ENCODE measurements around the gene TREML1.

Gene TREML1

DNA sequence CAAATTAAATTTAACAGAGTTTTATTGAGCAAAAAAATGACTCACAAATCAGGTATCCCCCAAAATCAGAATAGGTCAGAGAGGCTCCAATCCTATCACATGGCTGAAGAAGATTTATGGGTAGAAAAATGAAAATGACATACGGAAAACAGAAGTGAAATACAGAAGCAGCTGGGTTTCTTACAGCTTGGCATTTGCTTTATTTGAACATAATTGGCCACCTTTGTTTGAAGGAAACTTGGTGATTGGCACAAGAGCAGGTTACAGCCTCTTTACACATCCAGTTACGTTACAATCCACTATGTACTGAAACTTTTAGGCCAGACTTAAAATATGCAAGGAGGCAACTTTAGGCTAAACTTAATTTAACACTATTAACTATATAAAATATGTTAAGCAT is 20.5 kb upstream of the TREML1 start:
- no peak overlapping the region for H3K18ac ChIP-seq (ENCODE audit: low read length)
- WGBS, 2 donors (ENCODE audit: extremely low coverage in 2 of 2, insufficient read length in 2 of 2, insufficient replicate concordance in 1 of 2) = no CpG with 5 or more reads among the region's 2 CpGs
- no peaks in the 10 kb centered on the region for H3K36me3 ChIP-seq (replicated peaks in 1 of 2; ENCODE audit: control insufficient read depth in 2 of 2, insufficient read depth in 2 of 2, low read length in 2 of 2)

DNA sequence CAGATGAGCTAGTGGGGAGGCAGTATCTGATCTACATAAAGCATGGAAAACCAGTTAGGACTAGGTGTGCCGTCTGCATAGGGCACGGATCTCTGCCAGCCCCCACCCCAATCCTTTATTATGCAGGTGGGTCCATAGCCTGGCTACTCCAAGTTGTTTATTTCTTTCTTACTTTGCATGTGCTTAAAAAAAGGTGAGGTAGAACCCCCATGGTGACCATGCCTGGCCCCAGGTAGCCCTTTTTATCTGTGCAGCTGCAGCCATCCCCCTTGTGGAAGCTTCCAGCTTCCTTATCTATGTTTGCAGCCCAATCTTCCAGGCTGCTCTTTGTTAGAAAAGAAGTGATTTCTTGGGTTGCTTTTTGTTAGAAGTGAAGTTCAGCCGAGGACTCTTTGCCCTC is 17.8 kb upstream of the TREML1 start:
- Histone ChIP-seq H3K4me3 (ENCODE audit: low read length in 2 of 2) (no peak overlapping the region), H3K4me2 (ENCODE audit: insufficient read depth, low read length, poor library complexity, severe bottlenecking) (no peak overlapping the region), H3K23ac (ENCODE audit: low read depth, low read length, poor library complexity) (no peak overlapping the region), H3K79me1 (ENCODE audit: low read depth, low read length) (no peaks in the 10 kb centered on the region), H3K27me3 (ENCODE audit: control insufficient read depth in 3 of 3, insufficient read depth in 3 of 3, low read depth in 1 of 3, low read length in 3 of 3) (peaks cover 0 to 5% (median 0%) of the 10 kb centered on the region in 3 experiments), H3K4me1 (ENCODE audit: control insufficient read depth in 2 of 2, insufficient read depth in 1 of 2, low read depth in 1 of 2, low read length in 2 of 2) (no peaks in the 10 kb centered on the region), H2AFZ (ENCODE audit: low read length) (no peak overlapping the region), H3K27ac (replicated peaks; ENCODE audit: low read length) (no peak overlapping the region), H2BK15ac (ENCODE audit: low read length) (no peak overlapping the region), H4K91ac (ENCODE audit: low read depth, low read length, poor library complexity) (no peak overlapping the region), H3K36me3 (replicated peaks in 1 of 2; ENCODE audit: control insufficient read depth in 2 of 2, insufficient read depth in 2 of 2, low read length in 2 of 2) (no peaks in the 10 kb centered on the region), H3K14ac (ENCODE audit: low read length) (no peak overlapping the region), H3K18ac (ENCODE audit: low read length) (no peak overlapping the region), H2AK5ac (ENCODE audit: low read depth, low read length) (no peak overlapping the region), H4K8ac (ENCODE audit: low read depth, low read length) (no peak overlapping the region), H3K9ac (ENCODE audit: low read depth, low read length, poor library complexity) (no peak overlapping the region), H2BK5ac (ENCODE audit: low read length) (no peak overlapping the region), H3K9me3 (replicated peaks in 1 of 2; ENCODE audit: control insufficient read depth in 2 of 2, insufficient read depth in 1 of 2, low read depth in 1 of 2, low read length in 2 of 2) (no peaks in the 10 kb centered on the region), H2BK12ac (ENCODE audit: low read length) (no peak overlapping the region), H2BK120ac (ENCODE audit: low read depth, low read length) (no peak overlapping the region), H3K4ac (ENCODE audit: low read length) (no peak overlapping the region)
- WGBS, 2 donors (ENCODE audit: extremely low coverage in 2 of 2, insufficient read length in 2 of 2, insufficient replicate concordance in 1 of 2) = no CpG with 5 or more reads among the region's 3 CpGs
- DNase-seq (ENCODE audit: low spot score) = no peak

More for the DNA sequence above, 20.5 kb upstream of the TREML1 start:
- no peak overlapping the region for H2AK5ac ChIP-seq (ENCODE audit: low read depth, low read length)
- no peak for DNase-seq (ENCODE audit: low spot score)
- no peaks in the 10 kb centered on the region for H3K79me1 ChIP-seq (ENCODE audit: low read depth, low read length)
- H3K27ac ChIP-seq (replicated peaks; ENCODE audit: low read length) = no peak overlapping the region
- no peak overlapping the region for H2BK12ac ChIP-seq (ENCODE audit: low read length)
- no peak overlapping the region for H2BK120ac ChIP-seq (ENCODE audit: low read depth, low read length)
- no peak overlapping the region for H4K8ac ChIP-seq (ENCODE audit: low read depth, low read length)
- H3K4ac ChIP-seq (ENCODE audit: low read length) = no peak overlapping the region
- no peak overlapping the region for H4K91ac ChIP-seq (ENCODE audit: low read depth, low read length, poor library complexity)
- H2BK15ac ChIP-seq (ENCODE audit: low read length) = no peak overlapping the region
- no peak overlapping the region for H3K14ac ChIP-seq (ENCODE audit: low read length)
- no peaks in the 10 kb centered on the region for H3K4me1 ChIP-seq (ENCODE audit: control insufficient read depth in 2 of 2, insufficient read depth in 1 of 2, low read depth in 1 of 2, low read length in 2 of 2)
- no peak overlapping the region for H3K9ac ChIP-seq (ENCODE audit: low read depth, low read length, poor library complexity)
- no peak overlapping the region for H3K23ac ChIP-seq (ENCODE audit: low read depth, low read length, poor library complexity)
- H2BK5ac ChIP-seq (ENCODE audit: low read length) = no peak overlapping the region
- H3K27me3 ChIP-seq (ENCODE audit: control insufficient read depth in 3 of 3, insufficient read depth in 3 of 3, low read depth in 1 of 3, low read length in 3 of 3) = peaks cover 0 to 6% (median 0%) of the 10 kb centered on the region in 3 experiments
- no peaks in the 10 kb centered on the region for H3K9me3 ChIP-seq (replicated peaks in 1 of 2; ENCODE audit: control insufficient read depth in 2 of 2, insufficient read depth in 1 of 2, low read depth in 1 of 2, low read length in 2 of 2)
- H3K4me2 ChIP-seq (ENCODE audit: insufficient read depth, low read length, poor library complexity, severe bottlenecking) = no peak overlapping the region
- no peak overlapping the region for H2AFZ ChIP-seq (ENCODE audit: low read length)
- H3K4me3 ChIP-seq (ENCODE audit: low read length in 2 of 2) = no peak overlapping the region

DNA sequence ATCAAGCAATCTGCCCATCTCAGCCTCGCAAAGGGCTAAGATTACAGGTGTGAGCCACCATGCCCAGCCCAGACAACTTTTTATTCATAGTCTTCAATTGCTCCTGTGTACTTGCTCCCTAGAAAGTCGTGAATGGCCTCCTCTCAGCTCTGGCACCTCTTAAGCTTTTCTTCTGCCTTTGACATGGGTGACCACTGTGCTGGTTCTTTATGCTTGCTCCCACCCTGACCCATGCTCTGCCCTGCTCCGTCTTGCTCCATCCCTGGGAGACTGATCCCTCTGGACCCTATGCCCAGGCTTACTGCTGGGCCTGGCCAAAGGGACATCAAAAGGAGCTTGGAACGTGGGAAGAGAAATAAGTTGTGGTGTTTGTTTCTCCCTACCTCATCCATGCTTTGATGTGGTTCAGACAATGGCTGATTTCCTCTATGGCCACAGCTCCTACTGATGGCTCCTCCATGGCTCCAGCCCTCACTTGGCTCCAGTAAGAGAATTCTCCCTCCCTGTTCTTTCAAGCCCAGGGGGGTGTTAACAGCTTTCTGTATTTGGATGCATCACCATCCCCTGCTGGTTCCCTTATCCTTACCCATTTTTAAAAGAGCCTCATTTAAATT is 16.5 kb upstream of the TREML1 start:
- H4K8ac ChIP-seq (ENCODE audit: low read depth, low read length) = no peak overlapping the region
- H2AK5ac ChIP-seq (ENCODE audit: low read depth, low read length) = no peak overlapping the region
- H3K4ac ChIP-seq (ENCODE audit: low read length) = no peak overlapping the region
- H4K91ac ChIP-seq (ENCODE audit: low read depth, low read length, poor library complexity) = no peak overlapping the region
- no peak overlapping the region for H2BK120ac ChIP-seq (ENCODE audit: low read depth, low read length)
- H3K18ac ChIP-seq (ENCODE audit: low read length) = no peak overlapping the region
- H2BK15ac ChIP-seq (ENCODE audit: low read length) = no peak overlapping the region
- DNase-seq (ENCODE audit: low spot score) = no peak
- H3K36me3 ChIP-seq (replicated peaks in 1 of 2; ENCODE audit: control insufficient read depth in 2 of 2, insufficient read depth in 2 of 2, low read length in 2 of 2) = no peaks in the 10 kb centered on the region
- peaks cover 0 to 7% (median 0%) of the 10 kb centered on the region in 3 experiments for H3K27me3 ChIP-seq (ENCODE audit: control insufficient read depth in 3 of 3, insufficient read depth in 3 of 3, low read depth in 1 of 3, low read length in 3 of 3)
- no peak overlapping the region for H2BK5ac ChIP-seq (ENCODE audit: low read length)
- no peaks in the 10 kb centered on the region for H3K79me1 ChIP-seq (ENCODE audit: low read depth, low read length)
- no peaks in the 10 kb centered on the region for H3K9me3 ChIP-seq (replicated peaks in 1 of 2; ENCODE audit: control insufficient read depth in 2 of 2, insufficient read depth in 1 of 2, low read depth in 1 of 2, low read length in 2 of 2)
- H2BK12ac ChIP-seq (ENCODE audit: low read length) = no peak overlapping the region
- H3K14ac ChIP-seq (ENCODE audit: low read length) = no peak overlapping the region
- no peak overlapping the region for H2AFZ ChIP-seq (ENCODE audit: low read length)
- no peaks in the 10 kb centered on the region for H3K4me1 ChIP-seq (ENCODE audit: control insufficient read depth in 2 of 2, insufficient read depth in 1 of 2, low read depth in 1 of 2, low read length in 2 of 2)
- H3K4me2 ChIP-seq (ENCODE audit: insufficient read depth, low read length, poor library complexity, severe bottlenecking) = no peak overlapping the region
- no peak overlapping the region for H3K4me3 ChIP-seq (ENCODE audit: low read length in 2 of 2)
- no peak overlapping the region for H3K27ac ChIP-seq (replicated peaks; ENCODE audit: low read length)
- no CpG with 5 or more reads among the region's 4 CpGs for WGBS, 2 donors (ENCODE audit: extremely low coverage in 2 of 2, insufficient read length in 2 of 2, insufficient replicate concordance in 1 of 2)
- no peak overlapping the region for H3K9ac ChIP-seq (ENCODE audit: low read depth, low read length, poor library complexity)
- H3K23ac ChIP-seq (ENCODE audit: low read depth, low read length, poor library complexity) = no peak overlapping the region

DNA sequence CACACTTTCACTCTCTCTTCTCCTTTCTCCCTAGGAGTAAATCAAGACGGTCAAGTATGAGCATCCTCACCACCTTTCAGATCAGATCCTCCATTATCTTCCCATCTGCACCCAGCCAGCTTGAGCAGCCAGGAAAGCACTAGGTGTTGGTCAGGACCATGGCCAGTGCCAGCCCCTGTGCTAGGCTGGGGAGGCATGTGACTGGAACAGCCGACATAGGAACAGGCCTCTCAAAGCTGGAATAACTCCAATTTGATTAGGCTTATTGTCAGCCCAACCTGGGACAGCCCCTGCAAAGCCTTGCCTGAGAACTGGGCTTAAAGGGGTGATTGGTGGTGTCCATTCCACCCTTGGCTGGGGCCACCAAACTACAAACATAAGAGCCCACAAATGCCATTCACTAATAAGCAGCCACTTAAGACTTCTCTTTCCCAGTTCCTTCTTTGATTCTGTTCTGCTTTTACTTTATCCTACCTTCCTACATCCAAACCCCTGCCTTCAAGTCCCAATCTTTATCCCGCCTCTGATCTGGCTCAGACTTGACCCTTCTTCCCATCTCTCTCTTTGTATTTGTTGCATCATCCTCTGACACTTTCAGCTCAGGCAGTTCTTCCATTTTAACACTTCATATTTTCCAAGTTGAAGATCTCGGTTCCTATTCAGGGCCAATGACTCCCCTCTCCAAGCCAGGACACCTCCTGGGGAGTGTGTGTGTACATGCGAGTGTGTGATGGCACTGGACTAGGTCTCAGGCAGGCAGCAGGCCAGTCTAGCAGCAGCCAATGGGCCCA is 13.2 kb upstream of the TREML1 start:
- Histone ChIP-seq H3K27ac (replicated peaks; ENCODE audit: low read length) (no peak overlapping the region), H4K91ac (ENCODE audit: low read depth, low read length, poor library complexity) (no peak overlapping the region), H3K9ac (ENCODE audit: low read depth, low read length, poor library complexity) (no peak overlapping the region), H3K27me3 (ENCODE audit: control insufficient read depth in 3 of 3, insufficient read depth in 3 of 3, low read depth in 1 of 3, low read length in 3 of 3) (peaks cover 0 to 10% (median 0%) of the 10 kb centered on the region in 3 experiments), H3K79me1 (ENCODE audit: low read depth, low read length) (no peaks in the 10 kb centered on the region), H2BK12ac (ENCODE audit: low read length) (no peak overlapping the region), H3K23ac (ENCODE audit: low read depth, low read length, poor library complexity) (no peak overlapping the region), H2BK120ac (ENCODE audit: low read depth, low read length) (no peak overlapping the region), H4K8ac (ENCODE audit: low read depth, low read length) (no peak overlapping the region), H3K18ac (ENCODE audit: low read length) (no peak overlapping the region), H2AK5ac (ENCODE audit: low read depth, low read length) (no peak overlapping the region), H2AFZ (ENCODE audit: low read length) (no peak overlapping the region), H3K4me1 (ENCODE audit: control insufficient read depth in 2 of 2, insufficient read depth in 1 of 2, low read depth in 1 of 2, low read length in 2 of 2) (peaks cover 0 to 4% of the 10 kb centered on the region in 2 donors), H2BK15ac (ENCODE audit: low read length) (no peak overlapping the region), H3K36me3 (replicated peaks in 1 of 2; ENCODE audit: control insufficient read depth in 2 of 2, insufficient read depth in 2 of 2, low read length in 2 of 2) (no peaks in the 10 kb centered on the region), H3K9me3 (replicated peaks in 1 of 2; ENCODE audit: control insufficient read depth in 2 of 2, insufficient read depth in 1 of 2, low read depth in 1 of 2, low read length in 2 of 2) (no peaks in the 10 kb centered on the region), H3K4me2 (ENCODE audit: insufficient read depth, low read length, poor library complexity, severe bottlenecking) (no peak overlapping the region), H2BK5ac (ENCODE audit: low read length) (no peak overlapping the region), H3K4me3 (ENCODE audit: low read length in 2 of 2) (no peak overlapping the region), H3K14ac (ENCODE audit: low read length) (peak overlapping the region; percentile 12), H3K4ac (ENCODE audit: low read length) (no peak overlapping the region)
- DNase-seq (ENCODE audit: low spot score) = peak; percentile 30
- no CpG with 5 or more reads among the region's 5 CpGs for WGBS, 2 donors (ENCODE audit: extremely low coverage in 2 of 2, insufficient read length in 2 of 2, insufficient replicate concordance in 1 of 2)
